ENCODE measurements around the gene AP5Z1. TPM values are rescaled to one million over a fixed set of nuclear protein-coding genes. Genes with fewer than 3 reads are reported as not detected.

AP5Z1 gene
- polyA plus RNA-seq, 2 of the 4 experiments (the other 2 are of a cell fraction) = 6.8 to 21.8 TPM

GRCh38 chr7:4744391-4745264 lies 30.8 kb upstream of the AP5Z1 start (continued):
- no peak for TF ChIP-seq RFX5 (IDR thresholded peaks at IDR 0.05)
- no peak for TF ChIP-seq RAD21 (conservative IDR thresholded peaks at IDR 0.05 in 1 of 2, IDR thresholded peaks at IDR 0.05 in 1 of 2)
- TF ChIP-seq MAFK (IDR thresholded peaks at IDR 0.05; ENCODE audit: partially characterized antibody) = no peak
- TF ChIP-seq NFE2L2 (conservative IDR thresholded peaks at IDR 0.05; ENCODE audit: low read length) = no peak
- TF ChIP-seq CBX2 (IDR thresholded peaks at IDR 0.05; ENCODE audit: borderline replicate concordance, low read depth) = no peak
- TF ChIP-seq REST (IDR thresholded peaks at IDR 0.05) = no peak
- no peak for TF ChIP-seq CBX8 (IDR thresholded peaks at IDR 0.05)
- TF ChIP-seq ZFP36 (IDR thresholded peaks at IDR 0.05; ENCODE audit: borderline replicate concordance, partially characterized antibody) = peak; percentile 53
- TF ChIP-seq RARB (CRISPR knock-in tag; IDR thresholded peaks at IDR 0.05) = peak; percentile 65; the same call in 1 of the 2 replicates
- TF ChIP-seq HES2 (IDR thresholded peaks at IDR 0.05) = no peak
- no peak for TF ChIP-seq JUNB (IDR thresholded peaks at IDR 0.05)
- TF ChIP-seq NPAS2 (CRISPR knock-in tag; IDR thresholded peaks at IDR 0.05; ENCODE audit: borderline replicate concordance) = no peak
- TF ChIP-seq ZC3H11A (IDR thresholded peaks at IDR 0.05) = no peak
- TF ChIP-seq MAX (IDR thresholded peaks at IDR 0.05) = peak; percentile 87
- TF ChIP-seq PBX3 (IDR thresholded peaks at IDR 0.05) = no peak
- TF ChIP-seq MYC (IDR thresholded peaks at IDR 0.05; ENCODE audit: borderline replicate concordance, low read length) = no peak
- no peak for TF ChIP-seq CTCF (IDR thresholded peaks at IDR 0.05)
- peak; percentile 26; the same call in 1 of the 2 replicates for TF ChIP-seq KDM5A (IDR thresholded peaks at IDR 0.05)
- 0 out of 2 replicates have a peak, but pooled peaks have one; percentile 43 for TF ChIP-seq MAZ (IDR thresholded peaks at IDR 0.05; ENCODE audit: borderline replicate concordance, low read depth, low read length)
- TF ChIP-seq HEYL (CRISPR knock-in tag; IDR thresholded peaks at IDR 0.05) = peak; percentile 83
- no peak for TF ChIP-seq HMGXB4 (CRISPR knock-in tag; IDR thresholded peaks at IDR 0.05; ENCODE audit: borderline replicate concordance)
- TF ChIP-seq CEBPB (IDR thresholded peaks at IDR 0.05) = no peak
- TF ChIP-seq FOSL2 (IDR thresholded peaks at IDR 0.05) = no peak
- no peak; the same call in 1 of the 2 replicates for TF ChIP-seq FOSL2 (CRISPR knock-in tag; IDR thresholded peaks at IDR 0.05)
- no peak for TF ChIP-seq PHF8 (IDR thresholded peaks at IDR 0.05; ENCODE audit: borderline replicate concordance, low read depth)
- TF ChIP-seq FOXS1 (CRISPR knock-in tag; IDR thresholded peaks at IDR 0.05) = no peak
- TF ChIP-seq SREBF2 (IDR thresholded peaks at IDR 0.05) = no peak
- TF ChIP-seq TFCP2L1 (CRISPR knock-in tag; IDR thresholded peaks at IDR 0.05) = 0 out of 2 replicates have a peak, but pooled peaks have one; percentile 49
- no peak for TF ChIP-seq TP53 (CRISPR knock-in tag; IDR thresholded peaks at IDR 0.05)
- no peak for TF ChIP-seq BCL3 (IDR thresholded peaks at IDR 0.05)
- no peak for TF ChIP-seq HDAC2 (IDR thresholded peaks at IDR 0.05)
